Endothelial cell (in vitro differentiated cells): ENCODE measurements around the gene ATG7. TPM values are rescaled to one million over a fixed set of nuclear protein-coding genes. Genes with fewer than 3 reads are reported as not detected.
A peak's percentile ranks its signal among the peaks of the same experiment; 100 is the strongest.
"Not testable (repeated sequence)": the region's sequence is repeated elsewhere in the genome, so short reads cannot be mapped to it uniquely, and the experiment has no call there.

ENCODE experiments used
- DNase-seq: peaks from one replicate; pipeline ENCODE4 v3.0.0; 2021; ENCODE audit warnings: low spot score
- H3K27ac Mint-ChIP-seq: one replicate; pipeline ENCODE4 v1.8.0; 2021; ENCODE audit warnings: mixed read lengths, inconsistent platforms; ENCODE audit not compliant: unreplicated experiment
- H3K27me3 Mint-ChIP-seq: one replicate; pipeline ENCODE4 v1.8.0; 2021; ENCODE audit warnings: mild to moderate bottlenecking, moderate library complexity, mixed read lengths, inconsistent platforms; ENCODE audit not compliant: unreplicated experiment
- H3K36me3 Mint-ChIP-seq: one replicate; pipeline ENCODE4 v1.8.0; 2021; ENCODE audit warnings: mild to moderate bottlenecking, low read depth, mixed read lengths, inconsistent platforms; ENCODE audit not compliant: unreplicated experiment
- H3K4me1 Mint-ChIP-seq: one replicate; pipeline ENCODE4 v1.8.0; 2021; ENCODE audit warnings: mild to moderate bottlenecking, mixed read lengths, inconsistent platforms; ENCODE audit not compliant: unreplicated experiment
- H3K4me3 Mint-ChIP-seq: one replicate; pipeline ENCODE4 v1.8.0; 2021; ENCODE audit warnings: mild to moderate bottlenecking, mixed read lengths, inconsistent platforms; ENCODE audit not compliant: unreplicated experiment
- H3K9me3 Mint-ChIP-seq: one replicate; pipeline ENCODE4 v1.8.0; 2021; ENCODE audit warnings: mixed read lengths, inconsistent platforms; ENCODE audit not compliant: unreplicated experiment
- total RNA-seq: library from RNA; stranded (reverse); fragmentation: NEBNext Ultra II Directional; extraction: Animal tissue kit (Norgen Biotek cat#: 25700); gene quantifications from one replicate; pipeline ENCODE4 v1.2.1, GENCODE V29; 2021; ENCODE audit not compliant: unreplicated experiment
- TF ChIP-seq, protein P1 (sequence below): fragments of 200-600 bp; sonication (generic); IDR thresholded peaks from one replicate; pipeline ENCODE4 v1.5.0; 2021; ENCODE audit warnings: antibody characterized with exemption; ENCODE audit not compliant: unreplicated experiment

The ATG7 gene
- total RNA-seq, 1 donor from 2014 or later = 30.6 TPM

DNA sequence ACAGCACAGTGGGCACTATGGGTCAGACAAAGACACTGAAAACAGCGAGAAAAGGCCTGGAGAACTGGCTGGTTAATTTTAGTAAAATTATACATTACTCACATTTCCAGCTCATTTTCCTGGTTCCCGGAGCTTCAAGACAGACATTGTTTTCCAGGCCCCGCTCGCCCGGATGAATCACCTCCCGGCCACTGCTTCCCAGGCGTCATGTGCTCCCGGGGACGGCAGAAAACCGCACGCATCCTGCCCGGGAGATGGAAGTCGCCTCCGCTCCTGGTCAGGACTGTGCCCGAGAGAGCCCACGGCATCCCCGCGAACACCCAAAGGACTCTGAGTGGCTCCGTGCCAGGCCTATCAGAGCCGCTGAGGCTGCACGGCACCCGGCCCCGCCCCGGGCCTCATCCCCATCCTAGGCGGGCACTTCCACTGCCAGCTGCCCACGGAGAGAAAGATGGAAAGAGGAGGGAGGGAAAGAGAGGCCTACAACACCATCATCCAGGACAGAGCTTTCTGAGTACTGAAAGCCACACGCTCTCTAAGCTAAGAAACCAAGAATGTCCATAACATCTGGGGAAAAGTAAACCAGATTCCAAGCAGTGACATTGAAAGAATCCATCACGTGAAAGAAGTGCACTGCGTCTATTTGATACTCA is 296.4 kb downstream of the ATG7 start:
- peaks cover 30% of the 10 kb centered on the region for H3K27me3 Mint-ChIP-seq
- TF ChIP-seq, protein P1, sequence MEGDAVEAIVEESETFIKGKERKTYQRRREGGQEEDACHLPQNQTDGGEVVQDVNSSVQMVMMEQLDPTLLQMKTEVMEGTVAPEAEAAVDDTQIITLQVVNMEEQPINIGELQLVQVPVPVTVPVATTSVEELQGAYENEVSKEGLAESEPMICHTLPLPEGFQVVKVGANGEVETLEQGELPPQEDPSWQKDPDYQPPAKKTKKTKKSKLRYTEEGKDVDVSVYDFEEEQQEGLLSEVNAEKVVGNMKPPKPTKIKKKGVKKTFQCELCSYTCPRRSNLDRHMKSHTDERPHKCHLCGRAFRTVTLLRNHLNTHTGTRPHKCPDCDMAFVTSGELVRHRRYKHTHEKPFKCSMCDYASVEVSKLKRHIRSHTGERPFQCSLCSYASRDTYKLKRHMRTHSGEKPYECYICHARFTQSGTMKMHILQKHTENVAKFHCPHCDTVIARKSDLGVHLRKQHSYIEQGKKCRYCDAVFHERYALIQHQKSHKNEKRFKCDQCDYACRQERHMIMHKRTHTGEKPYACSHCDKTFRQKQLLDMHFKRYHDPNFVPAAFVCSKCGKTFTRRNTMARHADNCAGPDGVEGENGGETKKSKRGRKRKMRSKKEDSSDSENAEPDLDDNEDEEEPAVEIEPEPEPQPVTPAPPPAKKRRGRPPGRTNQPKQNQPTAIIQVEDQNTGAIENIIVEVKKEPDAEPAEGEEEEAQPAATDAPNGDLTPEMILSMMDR = no peak
- H3K4me1 Mint-ChIP-seq = peaks cover 20% of the 10 kb centered on the region
- H3K9me3 Mint-ChIP-seq = no peaks in the 10 kb centered on the region
- no peak overlapping the region for H3K27ac Mint-ChIP-seq
- DNase-seq = no peak
- H3K4me3 Mint-ChIP-seq = no peak overlapping the region
- H3K36me3 Mint-ChIP-seq = peaks cover 43% of the 10 kb centered on the region

DNA sequence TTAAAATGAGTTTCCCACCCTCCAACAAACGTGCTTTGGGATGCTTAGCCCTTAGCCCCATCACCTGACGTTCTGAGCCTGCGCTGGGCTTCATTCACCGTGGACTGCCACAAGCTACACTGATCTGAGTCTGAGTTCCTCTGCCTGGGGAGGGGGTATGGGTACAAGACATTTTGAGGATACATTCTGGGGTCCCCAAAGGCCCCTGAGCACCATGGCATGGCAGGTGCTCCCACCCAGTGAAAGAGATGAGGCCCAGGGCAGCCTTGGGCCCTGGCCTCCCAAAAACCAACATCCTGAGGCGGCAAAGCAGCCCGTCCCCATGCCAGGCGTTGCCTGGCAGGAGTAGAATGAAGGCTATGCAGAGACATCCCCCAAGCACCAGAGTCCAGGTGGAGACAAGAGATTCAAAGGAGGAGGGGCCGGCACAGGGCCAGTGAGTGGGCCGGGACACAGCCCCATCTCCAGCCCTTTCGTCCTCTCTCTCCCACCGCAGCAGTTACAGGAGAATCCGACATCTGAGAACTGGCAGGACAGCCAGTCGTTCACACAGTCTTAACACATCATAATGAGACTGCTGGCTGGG is 297.1 kb downstream of the ATG7 start:
- no peak overlapping the region for H3K27ac Mint-ChIP-seq
- H3K4me1 Mint-ChIP-seq = peaks cover 17% of the 10 kb centered on the region

DNA sequence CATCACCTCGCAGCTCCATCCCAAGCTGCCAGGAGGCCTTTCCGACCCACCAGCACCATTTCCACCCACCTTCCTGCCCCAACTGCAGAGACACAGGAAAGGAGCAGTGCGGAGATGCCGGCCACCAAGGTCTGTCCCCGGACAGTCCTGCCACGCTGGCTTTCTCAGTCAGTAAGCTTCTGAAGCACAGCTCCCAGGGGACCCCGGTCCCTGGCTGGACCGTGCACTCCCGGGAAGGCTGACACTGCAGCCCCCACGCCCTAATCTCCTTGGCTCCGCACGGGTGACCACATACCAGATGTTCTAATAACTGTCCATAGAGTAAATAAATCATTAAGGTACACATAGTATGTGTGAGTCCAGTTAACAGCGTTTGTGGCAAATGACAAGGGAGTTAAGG is 298.1 kb downstream of the ATG7 start:
- TF ChIP-seq, protein P1 = no peak
- no peak for DNase-seq
- Mint-ChIP-seq H3K27me3 (peaks cover 29% of the 10 kb centered on the region), H3K9me3 (no peaks in the 10 kb centered on the region), H3K4me3 (peak overlapping the region; percentile 49), H3K4me1 (peaks cover 17% of the 10 kb centered on the region), H3K27ac (peak overlapping the region; percentile 48), H3K36me3 (peaks cover 47% of the 10 kb centered on the region)

More for the DNA sequence above, 297.1 kb downstream of the ATG7 start:
- H3K4me3 Mint-ChIP-seq = peak overlapping the region; percentile 21
- TF ChIP-seq, protein P1 = no peak
- H3K9me3 Mint-ChIP-seq = no peaks in the 10 kb centered on the region
- H3K27me3 Mint-ChIP-seq = peaks cover 26% of the 10 kb centered on the region
- peaks cover 41% of the 10 kb centered on the region for H3K36me3 Mint-ChIP-seq
- DNase-seq = no peak

DNA sequence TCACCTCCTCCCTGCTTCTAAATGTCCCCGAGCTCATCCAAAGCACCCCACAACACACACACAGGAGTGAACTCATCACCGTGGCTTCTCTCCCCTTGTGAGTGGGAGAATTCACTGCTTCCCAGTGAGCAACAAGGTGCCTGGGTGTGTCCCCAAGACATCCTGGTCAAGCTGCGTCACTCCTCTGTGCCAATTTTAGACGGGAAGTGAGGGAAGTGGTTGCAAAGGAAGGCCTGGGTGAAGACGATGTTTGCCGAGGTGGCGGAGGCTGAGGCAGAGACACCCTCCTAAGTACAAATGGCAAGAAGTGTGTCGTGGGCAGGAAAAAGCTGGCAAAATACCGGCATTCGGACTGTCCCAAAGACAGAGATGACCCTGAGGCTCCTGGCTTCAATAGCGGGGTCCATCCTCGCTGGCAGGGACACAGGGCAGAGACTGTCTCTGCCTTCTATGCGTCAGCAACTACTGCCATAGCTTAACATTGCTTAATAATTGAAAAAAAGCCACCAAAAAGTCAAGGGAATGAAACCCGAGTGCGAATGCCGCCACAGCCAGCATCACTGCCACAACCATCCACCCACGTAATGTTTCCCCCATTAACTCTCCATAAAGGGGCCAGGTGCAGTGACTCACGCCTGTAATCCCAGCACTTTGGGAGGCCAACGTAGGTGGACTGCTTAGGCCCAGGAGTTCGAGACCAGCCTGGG is 298.7 kb downstream of the ATG7 start:
- peaks cover 17% of the 10 kb centered on the region for H3K4me1 Mint-ChIP-seq
- TF ChIP-seq, protein P1 = no peak
- H3K27ac Mint-ChIP-seq = peak overlapping the region; percentile 48
- H3K36me3 Mint-ChIP-seq = peaks cover 42% of the 10 kb centered on the region
- no peak for DNase-seq
- H3K27me3 Mint-ChIP-seq = peaks cover 28% of the 10 kb centered on the region
- peak overlapping the region; percentile 49 for H3K4me3 Mint-ChIP-seq
- H3K9me3 Mint-ChIP-seq = no peaks in the 10 kb centered on the region

DNA sequence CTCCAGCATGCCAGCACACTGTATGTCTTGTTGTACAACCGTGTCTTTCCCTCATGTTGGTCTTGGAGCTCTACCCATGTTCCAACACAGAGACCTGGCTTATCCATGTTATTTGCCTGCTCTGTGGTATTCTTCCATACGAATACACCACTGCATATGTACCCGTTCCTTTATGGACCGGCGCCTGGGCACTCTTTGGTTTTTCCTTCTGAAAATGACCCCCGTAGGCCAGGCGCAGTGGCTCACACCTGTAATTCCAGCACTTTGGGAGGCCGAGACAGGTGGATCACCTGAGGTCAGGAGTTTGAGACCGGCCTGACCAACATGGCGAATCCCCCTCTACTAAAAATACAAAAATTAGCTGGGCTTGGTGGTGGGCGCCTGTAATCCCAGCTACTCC is 300.5 kb downstream of the ATG7 start:
- DNase-seq, H3K9me3 Mint-ChIP-seq, H3K4me3 Mint-ChIP-seq, H3K27ac Mint-ChIP-seq: not testable (repeated sequence)
- Mint-ChIP-seq H3K4me1 (peaks cover 14% of the 10 kb centered on the region), H3K36me3 (peaks cover 29% of the 10 kb centered on the region), H3K27me3 (peaks cover 20% of the 10 kb centered on the region)
